ENCODE results near the gene G3BP1. TPM values are rescaled to one million over a fixed set of nuclear protein-coding genes. Genes with fewer than 3 reads are reported as not detected.
A peak's percentile ranks its signal among the peaks of the same experiment; 100 is the strongest.

Gene G3BP1
- total and polyA plus RNA-seq, 2 of the 13 experiments (the other 11 are each of a cell fraction or from before 2014, with no cell fraction given), result 36.7 to 320 TPM

GRCh38 chr5:151772029-151772845 is 483 bp downstream of the G3BP1 start (continued):
- TF ChIP-seq ATF6 (CRISPR knock-in tag; conservative IDR thresholded peaks at IDR 0.05) (no peak), ZNF703 (CRISPR knock-in tag; IDR thresholded peaks at IDR 0.05; ENCODE audit: borderline replicate concordance) (no peak), PAWR (CRISPR knock-in tag; IDR thresholded peaks at IDR 0.05; ENCODE audit: borderline replicate concordance) (no peak), ZNF251 (CRISPR knock-in tag; IDR thresholded peaks at IDR 0.05) (no peak), HDAC6 (IDR thresholded peaks at IDR 0.05; ENCODE audit: low read depth, low read length) (no peak), ZNF142 (CRISPR knock-in tag; IDR thresholded peaks at IDR 0.05) (peak; percentile 53; the same call in 1 of the 2 replicates), ZFP36L1 (CRISPR knock-in tag; IDR thresholded peaks at IDR 0.05) (no peak), SNAPC2 (CRISPR knock-in tag; IDR thresholded peaks at IDR 0.05) (no peak), ZFP36 (IDR thresholded peaks at IDR 0.05; ENCODE audit: borderline replicate concordance, low read depth, low read length, partially characterized antibody) (no peak), SP140L (CRISPR knock-in tag; IDR thresholded peaks at IDR 0.05; ENCODE audit: borderline replicate concordance) (no peak), HIVEP1 (CRISPR knock-in tag; IDR thresholded peaks at IDR 0.05) (0 out of 2 replicates have a peak, but pooled peaks have one; percentile 35), HOXA3 (CRISPR knock-in tag; IDR thresholded peaks at IDR 0.05) (no peak), HNF1A (IDR thresholded peaks at IDR 0.05; ENCODE audit: low read depth) (no peak), HNF1A (CRISPR knock-in tag; IDR thresholded peaks at IDR 0.05; ENCODE audit: borderline replicate concordance) (no peak)

All from HepG2 (cell line).